Omental fat pad (tissue), 4 donors: ENCODE data around the gene YPEL1. TPM values are rescaled to one million over a fixed set of nuclear protein-coding genes. Genes with fewer than 3 reads are reported as not detected.

ENCODE experiments used
- ATAC-seq: fragments of 150-250 bp; one replicate; pipeline ENCODE4 v1.9.1; 2016; ENCODE audit warnings: mild to moderate bottlenecking, moderate library complexity; ENCODE audit not compliant: low FRiP score
- DNase-seq: peaks from one replicate; pipeline ENCODE4 v3.0.0-alpha.2; 2019; ENCODE audit warnings: low spot score
- CTCF ChIP-seq, 3 donors: fragments of 450-650 bp; IDR thresholded peaks; one replicate each; pipeline ENCODE4 v1.5.1; 2016 to 2017; ENCODE audit warnings: antibody characterized with exemption in 3 of 3, mild to moderate bottlenecking in 3 of 3, moderate library complexity in 2 of 3
- total RNA-seq, 4 donors: library from RNA; depleted of rRNA; stranded (reverse); fragments of >200 nt; gene quantifications; one replicate each; pipeline ENCODE4 v1.1.0, GENCODE V29; 2016

The YPEL1 gene
- total RNA-seq, 4 donors from 2014 or later, result 2.0 to 5.4 (median 3.7) TPM

- ATAC-seq (no peak), DNase-seq (no peak)
- TF ChIP-seq CTCF (IDR thresholded peaks at IDR 0.05), result no peak
Measured at GRCh38 chr22:21766691-21767462, 31.3 kb upstream of the YPEL1 start.

DNA sequence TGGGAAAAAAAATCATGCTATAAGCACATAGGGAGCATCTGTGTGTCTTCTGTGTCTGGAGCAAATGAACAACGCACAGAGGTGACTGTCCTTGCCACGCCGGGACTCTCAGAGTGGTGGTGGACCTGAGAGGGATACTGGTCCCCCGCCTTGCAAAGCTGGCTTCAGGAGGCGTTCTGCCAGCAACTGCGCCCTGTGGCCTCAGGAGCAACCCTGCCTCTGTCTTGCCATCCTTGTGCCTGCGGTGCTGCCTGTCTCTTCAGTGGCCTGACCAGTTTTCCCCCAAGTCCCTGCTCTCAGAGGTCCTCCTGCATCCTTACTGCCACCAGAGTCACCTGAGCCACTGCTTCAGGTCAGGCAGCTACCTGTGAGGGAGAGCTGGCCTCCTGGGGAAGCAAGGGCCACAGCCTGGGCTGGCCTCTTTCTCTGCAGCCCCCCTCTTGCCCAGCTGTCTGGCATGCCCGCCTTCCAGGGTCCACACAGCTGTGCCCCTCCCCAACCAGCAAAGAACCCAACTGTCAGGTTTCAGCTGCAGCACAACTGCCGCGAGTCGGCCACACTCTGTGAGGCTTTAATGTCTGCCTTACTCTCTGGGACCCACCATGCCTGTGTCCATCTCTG lies 30.4 kb upstream of the YPEL1 start:
- no peak for DNase-seq
- ATAC-seq, result no peak
- TF ChIP-seq CTCF (IDR thresholded peaks at IDR 0.05), result no peak

- ATAC-seq, result no peak
- no peak for DNase-seq
- no peak for TF ChIP-seq CTCF (IDR thresholded peaks at IDR 0.05)
Measured at GRCh38 chr22:21764038-21764804, 28.6 kb upstream of the YPEL1 start.

- no peak for ATAC-seq
- TF ChIP-seq CTCF (IDR thresholded peaks at IDR 0.05), result no peak
- no peak for DNase-seq
Measured at GRCh38 chr22:21762712-21763581, 27.4 kb upstream of the YPEL1 start.

- DNase-seq, result no peak
- ATAC-seq, result no peak
- no peak for TF ChIP-seq CTCF (IDR thresholded peaks at IDR 0.05)
Measured at GRCh38 chr22:21761994-21762680, 26.5 kb upstream of the YPEL1 start.

DNA sequence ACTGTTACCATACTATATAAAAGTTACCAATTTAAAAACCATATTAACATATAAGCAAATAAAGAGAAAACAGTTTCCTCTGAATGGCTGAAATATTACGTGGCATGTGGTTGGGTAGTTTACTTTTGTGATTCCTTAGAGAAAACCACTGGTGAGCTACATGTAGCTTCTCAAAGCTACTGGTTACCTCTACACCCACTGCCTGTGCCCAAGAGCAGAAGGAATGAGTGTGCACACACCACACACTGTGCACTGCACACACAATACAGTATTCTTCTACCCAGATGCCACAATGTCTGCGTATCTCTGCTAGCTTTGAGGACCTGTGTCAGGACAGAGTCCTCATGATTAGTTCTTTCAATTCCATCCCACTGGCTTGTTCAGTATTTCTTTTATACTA lies 25.5 kb upstream of the YPEL1 start:
- no peak for ATAC-seq
- no peak for TF ChIP-seq CTCF (IDR thresholded peaks at IDR 0.05)
- no peak for DNase-seq
